Kidney epithelial cell (primary cell): ENCODE data around the gene CPSF4. TPM values are rescaled to one million over a fixed set of nuclear protein-coding genes. Genes with fewer than 3 reads are reported as not detected.

Source experiments
- DNase-seq: peaks from one replicate; pipeline ENCODE4 v3.0.0-alpha.2; 2010; ENCODE audit warnings: low read depth
- H3K27me3 ChIP-seq: 2 replicates; pipeline ENCODE4 v1.6.0; 2011; ENCODE audit warnings: low read length; ENCODE audit not compliant: control insufficient read depth, insufficient read depth
- H3K36me3 ChIP-seq: 2 replicates; pipeline ENCODE4 v1.5.1; 2011; ENCODE audit warnings: low read length; ENCODE audit not compliant: control insufficient read depth, insufficient read depth
- H3K4me3 ChIP-seq: 2 replicates; pipeline ENCODE4 v1.5.1; 2011; ENCODE audit warnings: low read depth, mild to moderate bottlenecking, control low read depth, low read length
- CTCF ChIP-seq: IDR thresholded peaks from 2 replicates; pipeline ENCODE4 v1.5.1; 2011; ENCODE audit warnings: mild to moderate bottlenecking, moderate library complexity, low read length, control low read depth, inconsistent platforms; ENCODE audit not compliant: insufficient read depth, poor library complexity, severe bottlenecking
- total RNA-seq: library from RNA; depleted of rRNA; stranded (reverse); fragments of >200 nt; gene quantifications from 2 replicates; pipeline ENCODE4 v1.2.3, GENCODE V29; 2015

Gene CPSF4
- total RNA-seq, 1 donor from 2014 or later, result 31.7 TPM

GRCh38 chr7:99457050-99457649 is 18.4 kb downstream of the CPSF4 start:
- H3K27me3 ChIP-seq, result no peaks in the 10 kb centered on the region
- TF ChIP-seq CTCF, result no peak
- H3K36me3 ChIP-seq, result peaks cover 5% of the 10 kb centered on the region
- no peak overlapping the region for H3K4me3 ChIP-seq
- no peak for DNase-seq

- no peak for DNase-seq
- H3K36me3 ChIP-seq, result peaks cover 7% of the 10 kb centered on the region
- H3K27me3 ChIP-seq, result no peaks in the 10 kb centered on the region
- H3K4me3 ChIP-seq, result no peak overlapping the region
- TF ChIP-seq CTCF, result no peak
Observed at GRCh38 chr7:99457650-99458493, 19.1 kb downstream of the CPSF4 start.

DNA sequence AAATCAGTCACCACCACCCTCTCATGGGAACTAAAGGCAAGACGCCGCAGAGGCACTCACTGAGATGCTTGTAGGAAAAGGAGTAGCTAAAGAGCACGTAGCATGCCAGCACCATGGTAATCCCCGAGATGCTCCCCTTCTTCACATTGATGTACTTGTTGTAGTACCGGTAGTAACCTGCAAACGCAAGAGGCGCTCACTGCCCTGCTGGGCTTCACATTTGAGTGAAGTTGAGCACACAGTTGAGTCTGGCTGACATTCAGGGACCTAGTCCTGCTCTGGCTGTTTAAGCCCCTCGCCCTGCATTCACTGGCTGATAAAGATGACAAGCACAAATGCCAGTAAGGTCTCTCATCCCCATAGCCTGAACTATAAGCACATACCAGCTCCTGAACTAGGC is 20.3 kb downstream of the CPSF4 start:
- no peaks in the 10 kb centered on the region for H3K27me3 ChIP-seq
- H3K36me3 ChIP-seq, result peaks cover 7% of the 10 kb centered on the region
- TF ChIP-seq CTCF, result peak; percentile 46
- no peak overlapping the region for H3K4me3 ChIP-seq
- DNase-seq, result no peak

GRCh38 chr7:99460651-99461050 is 21.9 kb downstream of the CPSF4 start:
- Histone ChIP-seq H3K4me3 (no peak overlapping the region), H3K36me3 (peaks cover 6% of the 10 kb centered on the region), H3K27me3 (no peaks in the 10 kb centered on the region)
- no peak for TF ChIP-seq CTCF
- no peak for DNase-seq

DNA sequence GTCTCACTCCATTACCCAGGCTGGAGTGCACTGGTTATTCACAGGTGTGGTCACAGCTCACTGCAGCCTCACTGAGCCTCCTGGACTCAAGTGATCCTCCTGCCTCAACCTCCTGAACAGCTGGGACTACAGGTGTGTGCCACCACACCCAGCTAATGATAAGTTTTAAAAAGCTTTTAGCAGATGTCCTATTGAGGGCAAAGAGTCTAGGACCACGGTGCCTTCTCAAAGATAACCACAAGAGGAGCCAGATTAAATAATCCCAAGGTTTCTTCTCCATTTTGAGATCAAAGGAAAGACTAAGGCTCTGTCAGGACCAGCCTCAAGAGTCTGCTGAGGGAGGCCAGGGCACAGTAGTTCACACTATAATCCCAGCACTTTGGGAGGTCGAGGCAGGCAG is 22.5 kb downstream of the CPSF4 start:
- no peak for DNase-seq
- no peak overlapping the region for H3K4me3 ChIP-seq
- no peak for TF ChIP-seq CTCF

More for the DNA sequence above, 22.5 kb downstream of the CPSF4 start:
- Histone ChIP-seq H3K27me3 (no peaks in the 10 kb centered on the region), H3K36me3 (peaks cover 4% of the 10 kb centered on the region)
